ENCODE data around the gene AATF.
"Not testable (repeated sequence)": the region's sequence is repeated elsewhere in the genome, so short reads cannot be mapped to it uniquely, and the experiment has no call there.

The AATF gene

GRCh38 chr17:37047631-37048104 is 98.9 kb downstream of the AATF start:
- DNase-seq (ENCODE audit: low read depth), result peak; percentile 85

DNA sequence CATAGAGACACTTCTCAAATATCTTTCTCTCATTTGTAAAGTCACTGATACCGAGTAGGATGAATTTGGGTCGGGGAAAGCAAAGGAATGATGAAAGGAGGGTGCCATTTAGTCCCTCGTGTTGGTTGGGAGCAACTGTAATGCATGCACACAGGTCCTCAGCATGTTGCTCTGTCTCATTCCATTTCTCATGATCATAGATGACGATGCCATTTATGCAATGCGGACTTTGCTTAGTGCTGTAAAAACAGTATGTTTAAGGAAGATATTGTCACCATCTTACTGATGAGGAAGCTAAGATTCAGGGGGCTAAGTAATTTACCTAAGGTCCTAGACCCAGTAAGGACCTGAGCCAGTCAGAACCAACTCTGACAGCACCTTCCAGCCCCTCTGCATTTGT is 100.1 kb downstream of the AATF start:
- no peak for DNase-seq (ENCODE audit: low read depth)

- peak; percentile 27 for DNase-seq (ENCODE audit: low read depth)
These were observed 102.2 kb downstream of the AATF start for GRCh38 chr17:37050920-37051319.

DNA sequence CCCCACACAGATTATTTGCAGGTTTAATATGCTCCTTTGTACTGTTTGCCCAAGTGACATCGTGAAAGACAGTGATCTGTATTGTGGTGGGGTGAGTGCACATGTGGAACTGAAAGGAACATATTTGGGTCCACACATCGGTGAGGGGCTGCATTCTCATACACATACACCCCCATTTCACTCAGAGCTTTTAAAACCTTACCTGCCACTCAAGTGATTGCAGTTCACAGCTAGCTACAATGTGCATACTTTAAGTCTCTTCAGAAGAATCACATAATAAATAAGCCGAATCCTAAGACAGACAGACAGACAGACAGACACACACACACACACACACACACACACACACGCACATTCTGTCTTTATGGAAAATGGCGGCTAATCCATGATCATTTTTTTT is 102.6 kb downstream of the AATF start:
- DNase-seq (ENCODE audit: low read depth), result no peak

- no peak for DNase-seq (ENCODE audit: low read depth)
These were observed 103.1 kb downstream of the AATF start for GRCh38 chr17:37051833-37052232.

DNA sequence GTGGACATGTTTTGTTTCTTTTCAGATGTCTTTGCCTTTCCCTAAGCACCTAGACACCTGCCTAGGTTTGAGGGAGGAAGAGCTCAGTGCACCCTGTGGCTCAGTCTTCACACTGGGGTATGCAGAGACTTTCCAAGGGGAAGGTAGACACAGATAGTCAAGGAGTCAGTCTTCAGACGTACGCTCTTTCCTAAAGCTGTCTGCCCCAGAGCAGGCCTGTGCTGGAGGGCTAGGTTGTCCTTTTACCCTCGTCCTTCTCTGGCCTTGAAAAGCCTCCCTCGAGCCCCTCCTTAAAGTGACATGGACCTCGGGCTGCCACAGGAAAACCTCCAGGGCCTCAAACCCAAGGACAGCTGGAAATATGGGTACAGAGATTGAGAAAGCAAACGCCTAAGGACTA is 103.7 kb downstream of the AATF start:
- no peak for DNase-seq (ENCODE audit: low read depth)

GRCh38 chr17:37054894-37055293 is 106.1 kb downstream of the AATF start:
- no peak for DNase-seq (ENCODE audit: low read depth)

GRCh38 chr17:37056622-37057021 is 107.9 kb downstream of the AATF start:
- no peak for DNase-seq (ENCODE audit: low read depth)

GRCh38 chr17:37059493-37059892 is 110.7 kb downstream of the AATF start:
- no peak for DNase-seq (ENCODE audit: low read depth)

DNA sequence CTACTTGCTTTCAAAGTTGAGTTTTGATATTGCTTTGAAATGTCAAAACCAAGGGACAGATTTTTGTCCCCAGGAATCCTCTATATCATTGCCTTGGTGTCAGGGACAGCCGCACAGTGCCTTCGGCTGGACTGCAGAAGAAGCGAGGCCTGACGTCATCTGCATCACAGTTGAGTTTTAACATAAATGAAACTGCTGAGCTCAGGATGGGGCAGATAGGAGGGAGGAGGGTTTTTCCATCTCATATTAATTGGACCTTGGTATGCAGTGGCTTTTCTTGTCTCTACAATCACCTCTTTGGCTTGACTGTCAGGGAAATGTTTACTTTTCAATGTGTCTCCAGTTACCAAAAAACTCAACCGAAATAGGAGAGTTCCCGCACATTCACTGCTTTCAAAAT is 111.3 kb downstream of the AATF start:
- DNase-seq (ENCODE audit: low read depth), result no peak

GRCh38 chr17:37060928-37061327 is 112.2 kb downstream of the AATF start:
- DNase-seq (ENCODE audit: low read depth), result no peak

DNA sequence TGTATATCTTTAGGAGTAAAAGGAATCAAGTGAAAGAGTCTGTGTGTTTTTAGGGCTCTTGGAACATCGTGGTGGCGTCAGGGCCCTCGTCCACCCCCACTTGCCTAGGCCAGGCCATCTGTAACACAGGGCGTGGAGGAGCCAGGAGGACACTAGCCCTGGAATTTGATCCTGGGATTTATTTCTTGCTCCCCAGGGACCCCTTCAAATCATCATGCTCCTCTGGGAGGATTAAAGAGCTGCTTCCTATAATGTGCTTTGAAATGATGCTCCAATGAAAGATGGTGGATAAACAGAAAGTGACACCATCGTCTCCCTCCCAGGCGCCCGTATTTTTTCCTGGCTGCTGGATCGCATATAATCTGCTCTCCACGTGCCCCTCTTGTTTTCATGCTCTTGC is 113.3 kb downstream of the AATF start:
- no peak for DNase-seq (ENCODE audit: low read depth)

- DNase-seq (ENCODE audit: low read depth), result no peak
These were observed 115.5 kb downstream of the AATF start for GRCh38 chr17:37064206-37064605.

DNA sequence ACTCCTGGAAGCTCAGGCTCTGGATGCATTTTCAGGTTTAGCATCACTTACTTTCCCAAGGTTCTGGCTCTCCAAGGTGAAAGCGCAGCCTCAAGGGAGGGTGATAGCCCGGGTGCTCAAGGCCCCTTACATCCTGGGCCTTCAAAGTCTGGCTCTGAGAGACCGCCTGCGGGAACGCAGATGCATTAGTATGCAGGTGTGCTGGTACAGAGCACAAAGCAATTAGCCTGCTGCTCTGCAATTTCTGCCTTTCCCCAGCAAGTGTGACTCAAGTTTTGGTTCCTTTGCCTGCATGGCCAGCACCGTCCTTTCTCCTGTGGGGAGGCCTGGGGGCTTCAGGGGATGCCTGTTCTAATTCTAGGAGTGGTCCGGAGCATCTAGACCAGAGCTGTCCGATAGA is 116.2 kb downstream of the AATF start:
- DNase-seq (ENCODE audit: low read depth), result no peak

DNA sequence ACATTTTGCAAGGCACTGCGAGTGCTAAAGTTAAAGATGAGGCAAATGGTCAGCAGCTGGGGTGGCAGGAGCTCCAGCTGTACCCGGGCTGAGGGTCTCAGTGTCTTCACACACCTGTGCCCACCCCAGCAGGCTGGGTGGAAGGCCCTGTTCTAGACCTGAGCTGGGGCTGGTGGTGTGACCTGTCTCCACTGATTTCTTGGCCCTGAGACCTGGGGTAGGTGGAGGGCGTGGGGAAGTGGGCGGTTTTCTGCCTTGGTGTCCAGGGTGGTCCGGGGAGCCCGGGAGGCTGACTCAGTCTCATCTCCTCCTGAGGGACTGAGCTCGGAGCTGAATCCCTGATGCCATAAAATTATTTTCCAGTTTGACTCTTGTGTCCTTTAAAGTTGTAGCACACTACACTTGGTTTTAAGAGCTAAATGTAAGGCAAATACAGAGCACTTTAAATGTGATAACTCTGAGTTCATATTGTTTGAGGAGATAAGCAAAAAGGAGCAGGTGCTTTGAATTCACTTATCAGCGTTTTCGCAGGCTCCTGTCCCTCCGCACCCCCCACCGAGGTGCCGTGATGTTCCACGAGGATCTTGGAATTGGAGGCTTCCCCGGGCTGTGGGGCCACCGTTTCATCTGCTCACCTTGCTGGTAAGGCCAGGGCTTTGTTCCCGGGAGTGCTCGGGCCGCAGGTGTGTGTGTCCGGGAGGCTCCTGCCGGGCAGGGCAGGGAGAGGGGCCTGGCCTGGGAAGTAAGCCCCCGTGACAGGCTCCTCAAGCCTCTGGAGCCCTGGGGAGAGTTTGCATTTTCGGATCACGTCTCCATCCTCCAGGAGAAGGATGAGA is 117.0 kb downstream of the AATF start:
- DNase-seq (ENCODE audit: low read depth), result no peak

DNA sequence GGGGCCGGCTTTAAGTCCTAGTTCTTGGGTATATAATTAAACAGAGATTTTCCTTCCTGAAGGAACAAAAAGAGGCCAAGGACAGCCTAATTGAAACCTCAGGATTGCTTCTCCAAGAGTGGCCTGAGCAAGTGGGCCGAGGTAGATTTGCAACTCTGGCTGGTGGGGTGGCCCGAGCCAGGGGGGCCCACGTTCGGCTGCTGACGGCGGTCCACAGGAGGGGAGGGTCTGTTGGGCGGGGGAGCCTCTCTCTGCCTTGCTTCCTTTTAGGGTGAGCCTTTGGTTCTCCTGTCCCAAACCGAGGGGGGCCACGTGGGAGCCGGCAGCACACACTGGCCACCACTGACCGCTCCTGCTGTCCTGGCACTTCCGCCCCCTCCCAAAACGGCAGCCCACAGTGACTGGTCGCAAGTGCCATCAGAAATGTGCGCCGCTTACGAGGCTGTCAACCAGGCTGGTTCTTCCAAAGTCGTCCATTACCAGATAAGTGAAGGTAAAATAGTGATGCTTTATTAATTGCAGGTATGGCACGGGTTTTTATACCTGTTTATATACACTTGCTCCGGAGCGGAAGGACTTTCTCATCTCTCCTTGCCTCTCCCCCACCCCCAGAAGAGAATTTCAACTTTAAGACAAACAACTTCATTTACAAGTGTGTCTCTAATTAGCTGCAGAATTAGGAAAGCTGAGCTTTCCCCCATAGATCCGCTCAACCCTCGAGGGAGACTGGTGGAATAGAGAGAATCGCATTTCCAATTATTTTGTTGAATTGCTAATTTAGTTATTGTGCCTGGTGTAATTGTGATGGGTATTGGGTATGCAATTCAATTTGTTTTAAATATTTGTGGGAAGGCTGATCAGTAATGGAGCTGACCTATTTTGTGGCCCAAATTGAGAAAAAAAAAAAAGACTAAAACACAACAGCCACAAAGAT is 117.8 kb downstream of the AATF start:
- no peak for DNase-seq (ENCODE audit: low read depth)

GRCh38 chr17:37067555-37068111 is 118.9 kb downstream of the AATF start:
- peak; percentile 80 for DNase-seq (ENCODE audit: low read depth)

GRCh38 chr17:37068266-37068665 is 119.5 kb downstream of the AATF start:
- no peak for DNase-seq (ENCODE audit: low read depth)

DNA sequence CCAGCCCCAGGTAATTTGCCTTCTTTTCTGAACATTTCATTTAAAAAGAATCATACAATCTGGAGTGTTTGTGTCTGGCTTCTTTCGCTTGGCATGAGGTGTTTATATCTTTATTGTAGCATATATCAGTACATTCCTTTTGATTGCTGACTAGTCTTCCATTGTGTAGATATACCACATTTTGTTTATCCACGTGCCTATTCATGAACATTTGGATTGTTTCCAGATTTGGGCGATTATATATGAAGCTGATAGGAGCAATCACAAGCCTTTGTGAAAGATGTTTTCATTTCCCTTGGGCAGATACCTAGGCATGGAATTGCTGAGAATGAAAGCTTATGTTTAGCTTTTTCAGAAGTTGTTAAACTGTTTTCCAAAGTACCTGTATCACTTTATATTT is 120.3 kb downstream of the AATF start:
- no peak for DNase-seq (ENCODE audit: low read depth)

DNA sequence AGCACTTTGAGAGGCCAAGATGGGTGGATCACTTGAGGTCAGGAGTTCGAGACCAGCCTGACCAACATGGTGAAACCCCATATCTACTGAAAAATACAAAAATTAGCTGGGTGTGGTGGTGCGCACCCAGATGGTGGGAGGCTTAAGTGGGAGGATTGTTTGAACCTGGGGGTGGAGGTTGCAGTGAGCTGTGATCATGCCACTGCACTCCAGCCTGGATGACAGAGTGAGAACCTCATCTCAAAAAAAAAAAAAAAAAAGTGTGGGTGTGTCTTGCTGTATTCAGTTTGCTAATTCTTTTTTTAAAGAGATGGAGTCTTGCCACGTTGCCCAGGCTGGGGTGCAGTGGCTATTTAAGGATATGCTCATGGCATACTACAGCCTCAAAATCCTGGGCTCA is 124.7 kb downstream of the AATF start:
- DNase-seq (ENCODE audit: low read depth), result not testable (repeated sequence)

GRCh38 chr17:37079065-37079708 is 130.4 kb downstream of the AATF start:
- DNase-seq (ENCODE audit: low read depth), result no peak

DNA sequence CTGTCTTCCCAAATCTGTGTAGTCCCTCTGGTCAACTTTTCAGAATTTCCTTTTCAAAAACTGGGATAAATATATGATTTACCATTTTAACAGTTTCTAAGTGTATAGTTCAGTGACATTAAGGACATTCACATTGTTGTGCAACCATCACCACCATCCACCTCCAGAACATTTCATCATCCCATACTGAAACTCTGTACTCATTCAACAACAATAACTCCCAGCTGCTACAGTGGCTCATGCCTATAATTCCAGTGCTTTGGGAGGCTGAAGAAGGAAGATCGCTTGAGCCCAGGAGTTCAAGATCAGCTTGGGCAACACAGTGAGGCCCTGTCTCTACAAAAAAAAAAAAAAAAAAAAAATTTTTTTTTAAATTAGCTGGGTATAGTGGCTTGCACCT is 131.0 kb downstream of the AATF start:
- peak; percentile 72 for DNase-seq (ENCODE audit: low read depth)

Data from amniotic epithelial cell (primary cell).